HepG2 (cell line): ENCODE results near the gene TMEM100.

Source experiments
- BRCA1 ChIP-seq: sonication (generic); formaldehyde crosslinking; IDR thresholded peaks from 2 replicates; pipeline ENCODE4 v1.4.0; 2020; ENCODE audit warnings: missing genetic modification reagents
- CHD4 ChIP-seq: fragments of 200-600 bp; sonication (generic); IDR thresholded peaks from 2 replicates; pipeline ENCODE4 v1.7.0; 2017; ENCODE audit warnings: mild to moderate bottlenecking, low read length, borderline replicate concordance
- MTF2 ChIP-seq: sonication (generic); formaldehyde crosslinking; IDR thresholded peaks from 2 replicates; pipeline ENCODE4 v1.5.0; 2020; ENCODE audit warnings: missing genetic modification reagents, borderline replicate concordance
- POLR2AphosphoS5 ChIP-seq: IDR thresholded peaks from 2 replicates; pipeline ENCODE4 v1.6.1; 2012; ENCODE audit warnings: low read depth, low read length
- RAD21 ChIP-seq: fragments of 450-650 bp; formaldehyde crosslinking; IDR thresholded peaks from 2 replicates; pipeline ENCODE4 v1.5.0; 2020; ENCODE audit warnings: mild to moderate bottlenecking
- SMC3 ChIP-seq: IDR thresholded peaks from 2 replicates; pipeline ENCODE4 v1.6.1; 2011; ENCODE audit warnings: low read length, improper control_type of control experiment

DNA sequence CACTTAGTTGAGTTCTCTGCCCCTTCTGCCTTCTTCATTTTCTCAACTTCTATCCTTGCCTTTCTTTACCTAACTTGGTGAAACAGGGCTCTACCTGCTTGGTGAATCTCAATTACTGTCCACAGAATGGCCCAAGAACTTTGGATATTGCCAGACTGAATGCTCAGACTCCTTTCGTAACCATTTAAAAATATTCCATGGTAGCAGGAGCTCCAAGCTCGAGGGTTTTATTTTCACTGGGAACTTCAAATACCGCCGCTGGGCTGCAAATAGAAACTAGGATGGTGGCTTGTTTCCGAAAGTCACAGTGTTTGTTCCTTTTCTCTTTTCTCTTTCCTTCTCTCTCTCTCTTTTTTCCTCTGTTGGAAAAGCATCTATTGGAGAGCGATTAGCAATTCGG, 13.2 kb downstream of the TMEM100 start:
- TF ChIP-seq BRCA1 (no peak), POLR2AphosphoS5 (no peak), SMC3 (no peak), MTF2 (no peak), RAD21 (no peak), CHD4 (no peak)
